KOPT-K1 (cell line): ENCODE measurements around the gene NPC2.
"Not testable (repeated sequence)": the region's sequence is repeated elsewhere in the genome, so short reads cannot be mapped to it uniquely, and the experiment has no call there.

Experiments used
- H3K27ac ChIP-seq: fragments of 200-600 bp; sonication (generic); 2 replicates; pipeline ENCODE4 v1.5.1; 2016; ENCODE audit warnings: antibody characterized with exemption, mild to moderate bottlenecking, low read depth, low read length; ENCODE audit not compliant: poor library complexity, severe bottlenecking
- H3K36me3 ChIP-seq: fragments of 200-600 bp; sonication (generic); 2 replicates; pipeline ENCODE4 v1.5.1; 2017; ENCODE audit warnings: antibody characterized with exemption, mild to moderate bottlenecking, low read length, moderate library complexity; ENCODE audit not compliant: insufficient read depth
- H3K9me3 ChIP-seq: fragments of 200-600 bp; sonication (generic); 2 replicates; pipeline ENCODE4 v1.5.1; 2017; ENCODE audit warnings: antibody characterized with exemption, low read length, mild to moderate bottlenecking; ENCODE audit not compliant: insufficient read depth, poor library complexity, severe bottlenecking

Gene NPC2

DNA sequence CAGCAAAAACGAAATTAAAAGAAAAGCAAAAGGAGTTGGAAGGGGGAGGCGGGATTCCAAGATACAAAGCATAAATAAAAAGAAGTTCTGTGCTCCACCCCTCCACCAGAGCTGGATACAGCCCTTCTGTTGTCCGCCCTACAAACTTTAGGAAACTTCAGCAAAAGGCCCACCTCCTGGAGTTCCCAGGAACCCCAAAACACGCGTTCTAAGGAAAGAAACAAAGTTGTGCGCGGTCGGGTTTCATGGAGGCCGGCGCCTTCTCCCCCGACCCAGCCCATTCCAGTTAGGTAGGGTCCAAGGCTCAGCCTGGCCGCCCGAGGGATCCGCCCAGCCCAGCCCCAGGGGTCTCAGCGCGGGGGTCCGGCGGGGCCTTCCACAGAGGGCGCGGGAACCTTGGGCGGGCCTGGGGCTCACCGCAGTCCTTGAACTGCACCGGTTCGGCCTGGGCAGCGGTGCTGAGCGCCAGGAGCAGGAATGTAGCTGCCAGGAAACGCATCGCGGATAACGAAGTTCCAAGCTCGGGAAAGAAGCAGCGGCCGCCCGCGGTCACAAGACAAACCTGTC is at the start of gene NPC2:
Gene NPC2 (minus strand): TSS at position 530 of the 567 bp plus-strand sequence. CDS start 31 bp downstream, at position 499.
- Histone ChIP-seq H3K27ac (peak within 1 kb of the TSS; percentile 71), H3K9me3 (no peaks in the 10 kb centered on the region), H3K36me3 (peaks cover 17% of the 10 kb centered on the region; the same call in 1 of the 2 replicates)

DNA sequence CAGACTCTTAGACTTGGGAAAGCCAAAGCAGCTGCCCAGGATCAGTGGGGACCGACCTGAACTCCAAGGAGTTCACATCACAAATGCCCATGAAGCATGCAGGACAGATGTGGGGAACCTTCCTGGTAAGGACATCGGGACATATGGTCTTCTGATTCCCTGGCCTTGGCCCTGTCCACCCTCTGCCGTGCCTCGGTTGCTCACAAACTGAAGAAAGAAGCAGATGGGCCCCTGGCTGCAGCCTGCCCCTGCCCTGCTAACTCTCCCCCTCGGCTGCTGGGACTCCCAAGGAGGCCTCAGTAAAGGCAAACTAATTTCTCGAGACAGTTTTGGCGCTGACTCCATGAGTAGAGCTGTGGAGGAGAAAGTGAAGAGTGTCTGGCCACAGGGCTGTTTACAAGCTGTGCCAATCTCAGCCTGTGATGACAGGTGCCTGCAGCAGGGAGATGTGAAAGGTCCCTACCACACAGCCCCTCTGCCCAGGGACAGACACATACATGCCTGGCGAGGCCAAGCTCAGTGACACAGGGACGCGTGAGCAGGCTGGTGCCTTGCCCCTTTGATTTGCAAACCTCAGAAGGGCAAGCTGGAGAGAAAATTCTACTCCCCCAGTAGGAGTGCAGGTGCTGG is 49.1 kb upstream of the NPC2 start:
- Histone ChIP-seq H3K9me3 (no peaks in the 10 kb centered on the region), H3K36me3 (no peaks in the 10 kb centered on the region), H3K27ac (no peak overlapping the region)

DNA sequence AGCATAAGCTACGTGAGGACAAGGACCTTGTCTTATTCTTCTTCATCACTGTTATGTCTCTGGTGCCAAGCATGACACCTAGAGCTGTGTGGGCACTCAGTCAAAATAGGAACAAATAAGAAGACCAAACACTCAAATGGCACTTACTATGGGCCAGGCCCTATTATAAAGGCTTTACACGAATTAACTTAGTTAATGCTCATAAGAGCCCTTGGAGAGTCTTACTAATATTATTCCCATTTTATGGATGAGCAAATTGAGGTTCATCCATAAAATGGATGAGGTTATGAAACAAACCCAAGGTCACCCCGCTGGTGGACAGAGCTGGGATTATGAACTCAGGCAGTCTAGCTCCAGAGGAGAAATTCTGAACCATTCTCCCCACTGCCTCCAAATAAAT is 48.1 kb upstream of the NPC2 start:
- H3K9me3 ChIP-seq = no peaks in the 10 kb centered on the region
- H3K36me3 ChIP-seq = no peaks in the 10 kb centered on the region
- no peak overlapping the region for H3K27ac ChIP-seq

DNA sequence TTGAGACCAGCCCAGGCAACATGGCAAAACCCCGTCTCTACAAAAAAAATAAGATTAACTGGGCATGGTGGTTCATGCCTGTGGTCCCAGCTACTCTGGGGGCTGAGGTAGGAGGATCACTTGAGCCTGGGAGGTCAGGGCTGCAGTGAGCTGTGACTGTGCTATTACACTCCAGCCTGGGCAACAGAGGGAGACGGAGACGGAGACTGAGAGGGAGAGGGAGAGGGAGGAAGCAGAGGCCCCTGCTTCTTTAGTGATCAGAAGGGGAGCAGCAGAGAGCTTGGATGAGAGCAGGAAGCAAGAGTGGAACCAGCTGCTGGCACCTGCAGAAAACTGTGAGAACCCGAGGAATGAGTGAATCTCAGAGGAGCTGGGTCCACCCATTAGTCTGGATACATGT is 46.4 kb upstream of the NPC2 start:
- Histone ChIP-seq H3K9me3 (no peaks in the 10 kb centered on the region), H3K27ac (no peak overlapping the region), H3K36me3 (no peaks in the 10 kb centered on the region)

DNA sequence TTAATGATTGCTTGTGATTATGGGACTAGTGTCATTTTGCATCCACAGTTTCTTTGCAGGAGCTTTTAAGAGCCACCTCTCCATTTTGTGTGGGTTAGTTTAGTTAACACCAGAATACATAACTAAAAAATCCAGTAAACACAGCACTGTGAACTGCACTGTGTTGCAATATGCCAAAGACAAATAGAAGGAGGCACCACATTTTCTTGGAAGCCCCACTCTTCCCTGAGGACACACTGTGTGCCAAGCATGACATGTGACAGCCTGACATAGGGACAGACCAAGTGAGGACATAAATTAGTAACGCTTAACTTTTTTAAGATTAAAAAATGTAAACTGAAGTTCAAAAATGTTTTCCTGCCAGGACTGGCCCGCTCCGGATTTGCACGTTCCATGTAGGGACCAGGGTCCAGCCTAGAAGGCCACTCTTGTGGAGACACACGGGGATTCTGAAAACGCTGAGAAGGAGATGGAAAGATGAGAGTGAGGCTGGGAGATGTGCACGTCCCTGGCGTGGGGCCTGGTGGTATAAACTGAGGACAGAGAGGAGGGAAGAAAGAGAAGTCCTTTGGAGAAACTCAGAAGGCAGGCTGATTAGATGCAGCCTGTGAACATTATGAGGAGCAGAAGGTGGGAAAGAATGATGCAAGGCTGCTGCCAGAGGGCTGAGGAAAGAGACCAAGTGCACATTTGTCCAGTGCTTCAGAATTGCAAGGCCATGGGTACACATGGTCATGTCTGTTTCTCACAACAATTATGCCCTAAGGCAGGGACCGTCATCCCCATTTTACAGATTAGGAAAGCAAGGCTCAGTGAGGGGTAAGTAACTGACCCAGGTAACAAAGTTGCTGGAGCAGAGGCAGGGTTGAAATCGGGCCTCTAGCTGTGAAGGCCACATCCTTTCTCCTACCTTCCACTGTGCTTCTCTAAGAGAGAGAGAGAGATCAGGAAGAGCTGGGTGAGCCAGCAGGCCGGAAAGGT is 45.6 kb upstream of the NPC2 start:
- H3K27ac ChIP-seq = no peak overlapping the region
- no peaks in the 10 kb centered on the region for H3K9me3 ChIP-seq
- no peaks in the 10 kb centered on the region for H3K36me3 ChIP-seq

DNA sequence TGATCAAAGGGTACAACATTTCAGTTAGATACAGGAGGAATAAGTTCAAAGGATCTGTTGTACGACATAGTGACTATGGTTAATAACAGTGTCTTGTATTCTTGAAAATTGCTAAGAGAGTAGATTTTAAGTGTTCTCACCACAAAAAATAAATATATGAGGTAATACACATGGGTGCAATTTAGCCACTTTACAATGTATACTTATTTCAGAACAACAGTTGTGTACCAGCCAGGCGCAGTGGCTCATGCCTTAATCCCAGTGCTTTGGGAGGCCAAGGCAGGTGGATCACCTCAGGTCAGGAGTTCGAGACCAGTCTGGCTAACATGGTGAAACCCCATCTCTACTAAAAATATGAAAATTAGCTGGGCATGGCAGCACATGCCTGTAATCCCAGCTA is 43.2 kb upstream of the NPC2 start:
- not testable (repeated sequence) for H3K36me3 ChIP-seq, H3K9me3 ChIP-seq, H3K27ac ChIP-seq

DNA sequence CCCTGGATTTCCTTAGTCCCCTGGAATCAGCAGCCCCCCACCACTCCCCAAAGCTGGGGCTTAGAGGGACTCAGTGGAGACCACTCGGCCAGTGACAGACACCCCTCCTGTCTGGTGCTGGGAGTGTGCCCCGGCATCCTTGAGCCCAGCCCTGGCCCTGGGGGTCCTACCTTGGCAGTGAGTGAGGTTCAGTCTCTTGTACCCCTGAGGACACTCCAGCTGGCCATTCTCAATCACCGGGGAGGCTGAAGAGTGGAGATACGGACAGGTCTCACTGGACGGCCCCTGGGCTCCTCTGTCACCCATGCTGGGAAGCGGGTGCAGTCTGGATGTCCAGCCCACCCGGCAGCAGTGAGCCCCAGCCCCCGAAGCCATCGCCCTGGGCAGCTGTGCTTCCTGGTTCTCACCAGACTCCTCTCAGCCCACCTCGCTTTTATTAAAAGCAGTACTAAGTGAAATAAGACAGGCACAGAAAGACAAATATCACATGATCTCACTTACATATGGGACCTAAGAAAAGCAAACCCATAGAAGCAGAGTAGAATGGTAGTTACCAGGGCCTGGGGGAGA is 42.7 kb upstream of the NPC2 start:
- Histone ChIP-seq H3K27ac (no peak overlapping the region), H3K9me3 (no peaks in the 10 kb centered on the region), H3K36me3 (no peaks in the 10 kb centered on the region)

DNA sequence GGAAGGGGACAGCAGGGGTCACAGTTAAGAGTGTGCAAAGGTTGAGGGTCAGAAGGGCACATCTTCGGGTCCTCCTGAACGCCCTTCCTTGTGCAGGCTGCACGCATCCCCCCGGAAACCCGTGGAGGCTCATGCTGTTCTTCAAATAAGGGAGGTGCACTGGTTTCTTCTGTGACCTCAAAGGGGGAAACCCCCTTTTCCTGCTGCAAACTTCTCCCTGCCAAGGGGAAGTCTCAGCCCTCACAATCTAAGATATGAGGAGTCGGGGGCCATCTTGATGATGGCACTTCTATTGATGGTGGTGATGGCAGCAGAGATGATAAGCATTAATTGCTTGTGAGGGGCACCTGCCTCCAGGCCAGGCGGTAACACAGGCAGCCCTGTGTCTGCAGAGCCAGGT is 40.5 kb upstream of the NPC2 start:
- no peaks in the 10 kb centered on the region for H3K36me3 ChIP-seq
- H3K27ac ChIP-seq = no peak overlapping the region
- H3K9me3 ChIP-seq = no peaks in the 10 kb centered on the region

DNA sequence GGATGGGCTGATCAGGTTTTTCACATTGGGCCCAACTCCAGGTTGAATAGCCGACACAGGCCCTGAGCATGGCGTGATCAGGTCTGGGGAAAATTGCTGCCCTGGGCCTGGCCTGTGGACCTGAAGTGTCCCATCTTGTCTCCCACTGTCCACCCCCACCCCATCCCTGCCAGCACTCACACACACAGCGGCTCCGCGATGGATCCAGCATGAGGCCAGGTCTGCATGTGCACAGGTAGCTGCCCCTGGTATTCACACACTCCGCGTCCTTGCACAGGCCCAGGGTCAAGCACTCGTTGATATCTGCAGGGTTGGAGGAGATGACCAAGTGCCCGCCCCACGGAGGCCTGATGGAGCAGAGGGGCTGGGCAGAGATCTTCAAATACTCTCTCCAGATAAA is 39.1 kb upstream of the NPC2 start:
- H3K27ac ChIP-seq = no peak overlapping the region
- no peaks in the 10 kb centered on the region for H3K9me3 ChIP-seq
- H3K36me3 ChIP-seq = no peaks in the 10 kb centered on the region

DNA sequence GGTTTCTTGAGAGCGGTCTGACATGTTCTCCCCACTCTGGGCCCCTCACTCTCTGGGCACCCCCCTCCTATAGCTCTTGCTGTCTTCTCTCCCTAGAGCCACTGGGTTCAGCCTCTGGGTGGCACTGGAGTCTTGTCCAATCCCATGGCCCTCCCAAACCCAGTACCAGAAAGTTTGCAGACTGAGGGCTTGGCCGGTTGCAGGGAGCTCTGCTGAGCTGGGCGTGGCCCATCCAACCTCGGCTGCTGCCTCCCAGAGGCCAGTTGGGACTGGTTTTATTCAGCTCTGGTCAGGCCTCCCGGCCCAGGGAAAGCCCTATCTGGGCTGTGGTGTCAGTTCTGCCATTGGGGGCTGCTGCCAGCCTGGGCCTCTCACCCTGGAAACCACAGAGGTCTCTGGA is 38.4 kb upstream of the NPC2 start:
- Histone ChIP-seq H3K9me3 (no peaks in the 10 kb centered on the region), H3K27ac (no peak overlapping the region), H3K36me3 (no peaks in the 10 kb centered on the region)

DNA sequence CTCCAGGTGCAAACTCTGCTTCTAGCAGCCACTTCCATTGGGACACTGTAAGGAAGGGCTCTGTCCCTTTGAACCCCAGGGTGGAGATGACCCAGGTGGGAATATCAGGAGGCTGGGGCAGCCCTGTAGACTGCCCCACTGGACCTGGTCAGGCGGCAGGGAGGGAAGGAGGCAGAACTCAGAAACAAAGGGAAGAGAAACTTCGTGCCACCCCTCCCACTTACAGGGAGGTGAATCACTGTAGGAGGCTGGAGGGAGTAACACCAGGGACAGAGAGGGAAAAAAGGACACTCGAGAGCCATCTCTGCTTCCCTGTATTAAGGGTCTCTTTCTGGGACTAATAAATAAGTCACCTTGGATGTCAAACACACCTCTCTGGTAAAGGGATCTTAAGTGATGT is 37.9 kb upstream of the NPC2 start:
- no peaks in the 10 kb centered on the region for H3K9me3 ChIP-seq
- H3K36me3 ChIP-seq = no peaks in the 10 kb centered on the region
- H3K27ac ChIP-seq = no peak overlapping the region

DNA sequence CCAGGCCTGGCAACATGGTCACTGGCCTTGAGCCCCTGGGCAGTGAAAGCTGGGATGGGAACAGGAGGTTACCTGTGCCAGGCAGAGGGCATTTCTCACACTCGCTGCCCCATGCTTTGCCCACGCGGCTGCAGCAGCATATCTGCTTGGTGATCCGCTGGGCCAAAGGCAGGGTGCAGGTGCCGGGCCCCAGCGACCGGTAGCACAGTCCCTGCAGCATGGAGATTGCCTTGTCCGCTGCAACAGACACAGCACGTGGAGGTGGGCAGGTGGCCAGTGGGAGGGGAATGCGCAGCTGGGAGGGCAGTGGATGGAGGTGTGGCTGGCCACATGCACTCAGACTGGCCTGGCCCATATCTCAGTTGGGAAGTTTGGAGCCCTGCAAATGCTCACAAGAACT is 35.8 kb upstream of the NPC2 start:
- no peaks in the 10 kb centered on the region for H3K9me3 ChIP-seq
- no peaks in the 10 kb centered on the region for H3K36me3 ChIP-seq
- H3K27ac ChIP-seq = no peak overlapping the region

DNA sequence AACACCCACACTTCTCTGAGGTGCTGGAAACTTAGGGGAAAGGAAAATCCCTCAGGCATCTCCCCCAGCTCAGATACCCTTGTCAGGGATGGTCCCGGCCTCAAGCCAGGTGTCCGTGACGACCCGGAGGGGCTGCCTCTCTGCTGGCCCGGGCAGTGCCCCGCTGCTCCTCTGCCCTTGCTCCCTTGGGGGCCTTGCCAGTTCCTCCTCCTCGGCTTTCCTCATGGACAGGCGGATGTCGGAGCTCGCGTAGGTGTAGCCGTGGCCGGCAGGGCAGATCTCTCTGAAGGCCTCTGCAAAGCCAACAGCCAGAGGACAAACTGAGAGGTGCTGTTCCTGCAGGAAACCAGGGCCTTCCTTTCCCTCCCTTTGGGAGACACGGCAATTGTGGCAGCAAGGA is 35.3 kb upstream of the NPC2 start:
- Histone ChIP-seq H3K36me3 (no peaks in the 10 kb centered on the region), H3K27ac (no peak overlapping the region), H3K9me3 (no peaks in the 10 kb centered on the region)

DNA sequence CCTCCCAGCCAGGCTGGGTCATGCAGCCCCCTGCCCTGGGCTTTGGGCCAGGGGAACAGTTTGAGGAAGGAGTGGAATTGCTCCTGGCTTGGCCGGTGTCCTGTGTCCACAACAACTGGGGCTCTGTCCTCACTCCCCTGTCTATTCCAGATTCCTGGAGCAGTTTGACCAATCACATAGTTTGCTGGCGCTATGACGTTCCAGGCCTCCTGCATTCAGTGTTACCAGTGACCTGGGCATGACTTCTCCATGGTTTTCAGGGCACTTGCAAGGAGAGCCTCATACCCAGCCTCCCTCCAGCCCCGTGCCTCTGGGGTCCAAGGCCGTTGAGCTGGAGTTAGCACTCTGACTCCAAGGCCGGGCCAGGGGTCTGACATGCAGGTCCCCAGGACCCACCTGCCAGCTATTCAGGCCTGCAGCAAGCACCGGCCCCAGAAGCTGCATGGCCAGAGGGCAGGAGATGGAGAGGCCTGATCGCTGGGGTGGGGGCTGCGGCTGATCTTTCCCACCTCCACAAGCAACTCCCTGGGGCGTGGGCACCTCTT is 34.7 kb upstream of the NPC2 start:
- H3K36me3 ChIP-seq = no peaks in the 10 kb centered on the region
- no peaks in the 10 kb centered on the region for H3K9me3 ChIP-seq
- no peak overlapping the region for H3K27ac ChIP-seq
